GM21723 (cell line): ENCODE measurements around the gene AK1.

Experiments used
- ATAC-seq: cut with Tn5 transposase; IDR thresholded peaks from one replicate; pipeline ENCODE4 v1.9.1; 2021; ENCODE audit warnings: mild to moderate bottlenecking, moderate library complexity; ENCODE audit not compliant: unreplicated experiment

AK1 gene, protein sequence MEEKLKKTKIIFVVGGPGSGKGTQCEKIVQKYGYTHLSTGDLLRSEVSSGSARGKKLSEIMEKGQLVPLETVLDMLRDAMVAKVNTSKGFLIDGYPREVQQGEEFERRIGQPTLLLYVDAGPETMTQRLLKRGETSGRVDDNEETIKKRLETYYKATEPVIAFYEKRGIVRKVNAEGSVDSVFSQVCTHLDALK

DNA sequence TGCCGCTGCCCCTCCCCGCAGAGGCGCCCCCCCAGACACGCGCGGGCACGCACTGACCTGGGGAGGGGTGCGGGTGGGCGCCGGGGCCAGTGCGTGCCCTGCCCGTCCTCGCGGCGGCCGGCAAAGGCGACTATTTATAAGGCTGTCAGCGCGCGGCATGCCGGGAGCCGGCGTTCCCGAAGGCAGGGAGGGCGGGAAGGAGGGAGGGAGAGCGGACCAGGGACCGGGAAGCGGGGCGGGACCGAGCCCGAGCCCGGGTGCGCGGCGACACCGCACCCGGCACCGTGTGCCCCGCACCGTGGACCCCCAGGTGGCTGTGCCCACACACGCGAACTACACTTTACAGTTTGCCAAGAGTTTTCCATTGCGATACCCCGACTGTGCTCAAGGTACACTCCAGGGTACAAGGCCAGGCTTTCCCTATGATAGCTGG is at the start of gene AK1:
AK1 (minus strand) TSS at position 110 of the 433 bp plus-strand sequence. CDS start 3,058 bp downstream, outside the sequence.
- no peak for ATAC-seq

DNA sequence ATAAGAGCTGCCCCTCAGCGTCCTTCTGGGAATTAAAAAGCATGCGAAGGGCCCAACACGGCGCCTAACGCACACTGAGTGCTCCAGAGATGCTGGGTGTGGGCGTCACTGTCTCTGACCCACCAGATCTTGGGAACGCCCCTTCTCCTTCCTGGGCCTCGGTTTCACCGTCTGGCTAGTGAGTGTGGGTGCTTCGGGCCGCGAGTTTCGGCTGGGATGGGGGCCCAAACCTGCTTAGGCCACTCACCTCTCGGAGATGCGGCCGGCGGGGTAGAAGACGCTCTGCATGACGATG is 49.4 kb upstream of the AK1 start:
- no peak for ATAC-seq

DNA sequence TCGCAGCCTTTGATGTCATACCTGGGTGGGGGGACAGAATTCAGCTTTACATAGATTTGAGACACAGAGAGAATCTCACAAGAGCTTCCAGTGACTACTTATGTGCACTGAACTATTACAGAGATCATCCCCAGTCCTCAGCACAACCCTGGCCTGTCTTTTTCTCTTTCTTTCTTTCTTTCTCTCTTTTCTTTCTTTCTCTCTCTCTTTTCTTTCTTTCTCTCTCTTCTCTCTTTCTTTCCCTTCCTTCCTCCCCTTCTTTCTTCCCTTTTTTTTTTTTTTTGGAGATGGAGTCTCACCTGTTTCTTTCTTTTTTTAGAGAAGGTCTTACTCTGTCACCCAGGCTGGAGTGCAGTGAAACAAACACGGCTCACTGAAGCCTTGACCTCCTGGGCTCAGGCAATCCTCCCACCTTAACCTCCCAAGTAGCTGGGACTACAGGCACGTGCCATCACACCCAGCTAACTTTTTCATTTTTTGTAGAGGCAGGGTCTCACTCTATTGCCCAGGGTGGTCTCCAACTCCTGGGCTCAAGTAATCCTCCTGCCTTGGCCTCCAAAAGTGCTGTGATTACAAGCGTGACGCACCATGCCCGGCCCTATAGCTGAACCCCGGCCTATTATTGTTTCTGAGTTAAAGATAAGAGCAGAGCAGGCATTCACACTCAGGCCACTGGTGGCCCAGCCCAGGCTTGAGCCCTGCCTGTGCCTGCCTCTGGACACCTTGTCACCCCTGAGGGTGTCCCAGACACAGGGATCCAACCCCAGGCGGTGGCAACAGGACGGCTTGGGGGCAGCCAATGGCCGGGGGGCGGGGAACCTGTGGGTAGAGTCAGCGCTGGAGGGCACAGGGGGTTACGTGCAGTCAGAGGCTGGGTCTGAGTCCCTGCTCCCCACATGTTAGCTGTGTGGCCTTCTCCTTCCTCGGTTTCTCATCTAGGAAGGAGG is 48.8 kb upstream of the AK1 start:
- ATAC-seq: no peak

DNA sequence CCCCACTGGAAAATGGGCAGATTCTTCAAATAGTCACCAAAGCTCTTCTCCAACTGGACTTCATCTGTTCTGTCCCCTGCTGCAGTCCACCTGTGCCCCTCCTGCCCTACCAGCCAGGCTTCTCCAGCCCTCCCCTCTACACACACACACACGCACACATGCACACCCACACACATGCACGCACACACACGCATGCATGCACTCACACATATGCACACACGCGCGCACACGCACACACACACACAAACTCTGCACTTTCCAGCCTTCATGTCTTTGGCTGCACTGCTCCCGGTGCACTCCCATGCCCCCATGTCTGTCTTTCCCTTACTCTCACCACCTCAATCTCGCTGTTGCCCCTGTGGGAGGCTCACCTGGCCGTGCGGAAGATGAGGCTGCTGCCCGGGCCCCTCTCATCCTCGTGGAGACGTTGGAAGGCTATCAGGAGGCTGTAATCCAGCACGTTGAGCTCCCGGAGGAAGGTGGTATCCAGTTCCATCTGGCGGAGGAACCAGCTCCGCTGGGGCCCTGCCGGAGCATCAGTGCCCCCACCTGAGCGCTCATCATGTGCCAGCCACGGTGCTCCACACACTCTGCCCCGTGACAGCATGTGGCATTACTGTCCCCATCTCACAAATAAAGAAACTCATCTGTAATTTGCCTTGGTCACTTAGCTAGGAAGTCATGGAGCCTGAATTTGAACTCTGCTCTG is 47.4 kb upstream of the AK1 start:
- no peak for ATAC-seq

DNA sequence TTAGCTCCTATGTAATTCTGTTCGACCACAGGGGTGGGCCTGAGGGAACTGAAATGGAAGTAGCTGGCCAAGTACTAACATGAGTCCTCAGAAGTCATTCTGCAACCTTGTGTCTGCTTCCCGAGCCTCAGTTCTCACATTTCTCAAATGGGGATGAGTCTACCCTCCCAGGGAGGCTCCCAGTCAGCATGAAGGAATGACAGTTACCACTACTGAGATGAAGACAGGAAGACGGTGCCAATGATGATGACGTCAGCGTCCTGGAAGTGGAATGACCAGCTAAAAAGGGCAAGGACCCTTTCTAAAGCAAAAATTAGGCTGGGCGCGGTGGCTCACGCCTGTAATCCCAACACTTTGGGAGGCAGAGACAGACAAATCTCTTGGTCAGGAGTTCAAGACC is 46.3 kb upstream of the AK1 start:
- no peak for ATAC-seq

DNA sequence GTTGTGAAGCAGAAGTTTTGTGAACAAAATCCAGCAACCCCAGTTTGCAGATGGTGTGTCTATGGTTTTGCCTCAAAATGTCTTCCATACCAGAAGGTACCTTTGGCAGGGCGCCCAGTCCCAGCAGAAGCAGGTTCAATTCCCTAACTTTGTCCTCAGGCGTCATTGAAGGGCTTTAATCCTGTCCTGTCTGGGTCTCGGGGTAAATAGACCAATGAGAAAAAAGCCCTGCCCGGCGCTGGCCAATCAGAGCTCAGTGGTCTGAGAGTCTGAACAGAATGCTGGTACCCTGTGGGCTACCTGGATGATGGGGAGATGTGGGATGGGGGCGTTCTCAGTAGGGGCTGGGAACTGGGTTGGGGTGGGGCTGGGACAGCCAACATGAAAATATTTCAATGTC is 45.6 kb upstream of the AK1 start:
- ATAC-seq: no peak

DNA sequence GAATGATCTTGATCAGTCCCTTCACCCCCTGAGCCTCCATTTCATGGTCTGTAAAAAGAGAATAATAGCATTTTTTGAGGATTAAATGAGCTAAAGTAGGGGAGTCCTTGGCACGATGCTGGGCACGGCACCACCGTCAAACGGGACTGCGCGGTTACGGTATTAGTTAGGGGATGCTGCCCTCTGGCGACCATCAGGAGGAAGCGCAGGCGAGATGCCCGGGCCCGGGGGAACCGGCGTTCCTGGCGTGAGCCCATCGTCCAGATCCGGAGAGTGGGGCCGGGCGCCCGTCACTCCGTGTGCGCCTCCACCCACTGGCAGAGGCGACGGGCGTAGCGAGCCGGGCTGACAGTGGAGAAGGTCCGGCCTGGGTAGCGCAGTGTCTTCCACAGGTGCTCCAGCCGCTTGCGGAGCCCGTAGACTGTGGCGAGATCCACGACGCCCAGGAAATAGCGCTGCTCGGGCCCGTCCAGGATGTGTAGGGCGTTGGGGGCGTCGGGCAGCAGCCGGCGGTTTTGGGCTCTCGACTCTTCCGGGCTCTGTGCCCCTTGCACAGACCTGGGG is 44.2 kb upstream of the AK1 start:
- no peak for ATAC-seq

DNA sequence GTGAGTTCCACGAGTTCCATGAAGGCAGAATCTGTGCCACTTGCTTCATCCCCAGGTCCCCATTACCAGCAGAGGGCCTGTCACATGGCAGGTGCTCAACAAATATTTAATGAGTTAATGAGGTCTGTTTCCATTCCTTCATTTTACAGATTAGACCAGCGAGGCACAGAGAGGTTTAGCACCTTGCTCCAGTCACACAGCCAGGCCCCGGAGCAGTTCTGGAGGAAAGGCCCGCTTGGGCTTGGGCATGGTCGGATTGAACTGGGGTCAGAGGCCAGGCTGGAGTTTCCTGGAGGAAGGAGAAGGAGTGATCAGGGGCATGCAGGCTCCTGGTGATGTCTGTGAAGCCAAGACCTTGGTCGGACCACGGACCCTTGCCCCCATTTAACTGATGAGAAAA is 43.3 kb upstream of the AK1 start:
- ATAC-seq: no peak

DNA sequence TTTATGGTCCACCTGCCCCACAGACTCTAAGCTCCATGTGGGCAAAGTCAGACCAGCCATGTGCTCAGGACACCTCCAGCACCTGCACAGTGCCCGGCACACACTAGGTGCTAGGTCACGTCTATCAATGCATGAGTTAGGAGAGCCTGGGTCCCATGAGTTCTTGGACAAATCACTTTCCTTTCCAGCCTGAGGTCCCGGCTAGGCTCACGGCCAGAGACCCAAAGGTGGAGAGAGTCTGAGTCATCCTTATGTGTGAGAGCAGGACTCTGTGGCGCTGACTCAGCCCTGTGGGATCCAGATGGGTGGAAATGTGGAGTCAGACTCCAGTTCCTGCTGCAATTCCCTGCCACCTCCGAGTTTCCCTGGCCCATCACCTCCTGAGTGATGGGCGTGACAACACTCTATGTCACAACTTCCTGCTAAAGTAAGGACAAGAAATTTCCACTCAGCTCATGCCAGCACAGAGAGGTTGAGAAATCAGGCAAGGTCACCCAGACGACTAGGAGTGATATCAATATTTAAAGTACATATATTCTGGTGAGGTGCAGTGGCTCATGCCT is 41.9 kb upstream of the AK1 start:
- no peak for ATAC-seq

DNA sequence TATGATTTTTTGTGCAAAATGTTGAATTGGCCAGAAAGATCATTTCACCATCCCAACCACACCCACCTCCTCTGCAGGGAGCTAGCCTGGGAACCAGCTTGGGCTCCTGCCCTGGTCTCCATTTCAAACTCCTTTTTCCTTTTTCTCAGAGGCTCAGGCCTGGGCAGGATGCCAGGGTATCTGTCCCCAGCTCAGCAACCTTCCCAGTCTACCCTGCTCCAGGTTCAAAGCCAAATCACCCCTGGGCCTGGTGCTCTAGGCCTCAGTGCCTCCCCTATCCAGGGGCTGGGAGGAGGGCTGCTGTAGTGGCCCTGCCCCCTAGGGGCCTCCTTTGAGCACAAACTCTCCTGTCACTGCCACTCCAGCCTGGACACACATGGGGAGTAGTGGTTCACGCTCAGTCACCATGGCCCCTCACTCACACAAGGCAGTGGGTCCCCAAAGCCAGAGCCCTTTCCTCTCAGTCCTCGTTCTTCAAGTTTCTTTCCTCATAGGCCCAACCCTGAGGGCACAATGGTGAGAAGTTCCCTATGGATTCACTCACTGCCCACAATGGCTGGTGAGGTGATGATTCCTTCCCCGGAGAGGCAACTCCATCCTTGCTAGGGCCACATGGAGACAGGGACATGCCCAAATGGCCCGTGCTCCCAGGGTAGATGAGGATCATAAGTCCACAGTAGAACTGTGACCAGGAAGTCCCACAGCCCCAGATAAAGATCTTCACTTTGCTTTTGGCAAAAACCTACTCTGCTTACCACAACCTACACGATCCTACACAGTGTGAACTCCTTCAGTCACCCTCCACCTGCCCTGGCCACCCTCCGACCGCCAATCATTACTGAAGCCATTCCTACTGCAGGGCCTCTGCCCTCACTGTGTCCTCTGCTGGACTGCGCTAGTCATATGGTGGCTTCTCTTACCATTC is 41.0 kb upstream of the AK1 start:
- ATAC-seq: no peak

DNA sequence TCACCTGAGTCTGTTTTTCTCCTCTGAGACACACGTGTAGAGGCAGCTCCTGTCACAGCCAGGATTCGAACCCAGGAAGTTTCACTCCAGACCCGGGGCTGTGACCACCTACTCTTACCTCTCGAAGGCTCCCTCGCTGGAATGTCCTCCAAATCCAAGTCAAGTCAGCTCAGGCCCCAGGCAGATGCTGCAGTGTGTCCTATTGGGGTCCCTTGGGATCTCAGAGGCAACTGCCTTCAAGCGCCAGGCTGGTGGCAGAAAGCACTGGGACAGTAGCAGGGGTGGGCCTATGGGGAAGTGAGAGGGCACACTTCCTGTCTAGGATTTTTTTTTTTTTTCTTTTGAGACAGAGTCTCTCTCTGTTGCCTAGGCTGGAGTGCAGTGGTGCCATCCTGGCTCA is 40.1 kb upstream of the AK1 start:
- ATAC-seq: peak; percentile 27

DNA sequence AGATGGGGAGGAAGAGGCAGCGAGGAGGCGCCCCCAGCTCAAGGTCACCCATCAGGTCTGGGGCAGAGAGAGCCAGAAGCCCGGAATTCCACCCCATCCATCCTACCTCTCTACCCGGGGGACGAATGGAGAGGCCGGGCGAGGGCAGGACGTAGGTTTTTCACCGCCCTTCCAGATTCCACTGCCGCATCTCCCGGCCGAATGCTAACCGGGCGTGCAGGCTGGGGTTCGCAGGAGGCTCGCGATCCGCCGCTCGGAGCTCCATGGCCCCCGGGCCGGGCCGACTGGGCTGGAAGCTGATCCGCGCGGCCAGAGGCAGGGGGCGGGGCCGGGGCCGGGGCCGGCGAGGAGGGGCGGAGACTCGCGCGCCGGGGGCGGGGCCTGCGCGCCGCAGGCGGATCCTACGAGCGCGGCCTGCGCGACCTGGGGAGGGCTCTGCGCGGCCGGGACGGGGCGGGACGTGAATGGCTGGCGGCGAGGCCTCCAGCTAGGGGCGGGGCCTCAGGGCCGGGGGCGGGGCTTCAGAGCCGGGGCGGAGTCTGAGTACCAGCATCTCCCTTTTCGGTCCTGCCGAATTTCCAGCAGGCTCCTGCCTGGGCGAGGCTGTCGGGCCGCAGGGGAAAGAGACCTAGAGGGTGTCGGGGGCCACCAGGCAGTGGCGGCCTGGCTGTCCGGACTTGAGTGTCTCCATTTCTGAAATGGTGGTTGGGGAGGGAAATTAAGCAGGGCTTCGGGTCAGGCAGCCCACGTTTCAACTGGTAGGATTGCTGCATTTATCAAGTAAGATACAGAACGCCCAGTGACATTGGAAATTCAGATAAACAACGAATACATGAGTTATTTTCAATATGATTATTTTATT is 39.5 kb upstream of the AK1 start, which contains the start of gene ST6GALNAC4:
ST6GALNAC4 (minus strand) TSS at position 322 of the 862 bp plus-strand sequence. CDS start 622 bp downstream, outside the sequence.
- ATAC-seq: peak; percentile 72

DNA sequence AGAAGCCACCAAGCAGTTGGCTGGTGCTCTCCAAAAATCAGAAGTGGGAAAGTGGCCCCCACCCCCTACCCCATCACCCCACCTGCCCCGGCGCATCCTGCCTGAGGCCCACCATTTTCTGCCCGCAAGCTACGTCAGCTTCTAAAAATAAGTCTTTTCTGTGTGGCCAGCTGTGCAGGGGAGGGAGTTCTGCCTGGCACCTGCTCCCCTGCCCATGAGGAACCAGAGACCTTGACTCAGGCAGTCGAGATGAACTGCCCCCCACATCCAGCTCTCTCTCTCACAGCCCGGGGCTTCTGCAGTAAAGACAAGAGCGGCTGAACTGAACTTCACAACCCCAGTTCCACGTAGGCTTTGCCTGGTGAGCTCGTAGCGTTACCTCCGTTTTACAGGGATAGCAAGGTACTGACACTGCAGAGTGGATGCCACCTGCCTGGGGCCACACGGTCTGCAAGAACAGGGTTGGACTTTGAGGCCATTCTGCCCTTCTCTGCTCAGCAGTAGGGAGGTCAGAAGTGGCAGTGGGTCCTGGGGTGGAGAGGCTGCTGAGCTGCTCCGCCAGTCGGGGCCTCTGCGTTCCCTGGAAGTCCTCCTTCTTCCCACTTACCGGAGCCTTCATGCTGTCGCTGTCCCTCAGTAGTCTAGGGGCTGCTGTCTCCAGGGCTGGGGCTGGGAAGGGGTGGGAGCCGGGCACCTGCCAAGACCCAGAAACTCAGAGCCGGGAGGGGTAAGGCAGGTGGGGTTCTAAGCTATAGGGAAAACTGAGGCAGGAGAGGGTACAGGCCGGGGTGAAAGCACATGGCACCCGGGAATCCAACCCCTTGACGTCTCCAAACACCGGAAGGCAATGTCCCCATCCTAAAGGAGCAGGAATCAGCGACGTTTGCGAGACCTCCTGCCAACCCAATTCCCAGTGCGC is 38.6 kb upstream of the AK1 start:
- no peak for ATAC-seq

DNA sequence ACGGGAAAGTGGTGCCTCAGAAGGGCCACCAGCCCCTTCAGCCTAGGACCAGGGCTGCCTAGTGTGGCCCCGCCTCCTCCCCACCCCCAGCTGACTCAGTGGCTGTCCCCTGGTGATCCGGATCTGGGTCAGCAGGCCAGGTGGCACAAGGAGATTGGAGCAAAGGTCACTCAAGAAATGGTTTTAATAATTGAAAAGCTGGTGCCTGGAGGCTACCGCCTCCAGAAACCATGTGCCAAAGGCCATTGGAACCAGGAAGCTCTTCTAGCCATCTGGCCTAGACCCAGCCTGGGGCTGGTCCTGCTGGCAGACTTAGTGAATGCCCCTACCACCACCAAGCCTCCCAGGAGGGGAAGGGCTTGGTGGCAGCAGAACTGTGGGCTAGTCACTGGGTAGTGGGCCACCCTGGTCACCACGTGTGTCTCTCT is 37.9 kb upstream of the AK1 start:
- ATAC-seq: no peak

DNA sequence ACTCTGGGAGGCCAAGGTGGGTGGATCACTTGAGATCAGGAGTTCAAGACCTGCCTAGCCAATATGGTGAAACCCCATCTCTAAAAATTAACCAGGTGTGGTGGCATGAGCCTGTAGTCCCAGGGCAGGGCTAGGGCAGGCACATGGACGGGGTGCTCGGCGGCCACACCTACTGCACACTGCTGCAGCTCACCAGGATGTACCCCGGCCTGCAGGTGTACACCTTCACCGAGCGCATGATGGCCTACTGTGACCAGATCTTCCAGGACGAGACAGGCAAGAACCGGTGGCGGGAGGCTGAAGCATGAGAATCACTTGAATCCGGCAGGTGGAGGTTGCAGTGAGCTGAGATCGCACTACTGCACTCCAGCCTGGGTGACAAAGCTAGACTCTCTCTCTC is 36.2 kb upstream of the AK1 start:
- ATAC-seq: no peak

DNA sequence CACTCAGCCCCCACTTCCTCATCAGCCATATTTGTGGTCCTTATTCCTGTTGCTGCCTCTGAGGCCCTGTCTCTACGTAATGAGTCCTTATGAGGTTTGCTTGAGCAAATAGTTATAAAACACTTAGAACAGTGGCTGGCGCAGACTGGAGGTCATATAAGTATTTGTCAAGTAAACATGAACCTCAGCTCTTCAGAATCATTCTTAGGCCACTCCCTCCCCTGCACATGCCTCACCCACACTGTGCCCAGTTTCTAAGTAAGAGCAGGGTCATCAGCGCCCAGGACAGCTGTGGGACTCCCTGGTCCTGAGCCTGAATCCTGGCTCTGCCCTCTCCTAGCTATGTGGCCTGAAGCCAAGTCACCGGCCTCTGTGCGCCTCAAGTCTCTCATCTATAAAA is 35.4 kb upstream of the AK1 start:
- ATAC-seq: no peak

DNA sequence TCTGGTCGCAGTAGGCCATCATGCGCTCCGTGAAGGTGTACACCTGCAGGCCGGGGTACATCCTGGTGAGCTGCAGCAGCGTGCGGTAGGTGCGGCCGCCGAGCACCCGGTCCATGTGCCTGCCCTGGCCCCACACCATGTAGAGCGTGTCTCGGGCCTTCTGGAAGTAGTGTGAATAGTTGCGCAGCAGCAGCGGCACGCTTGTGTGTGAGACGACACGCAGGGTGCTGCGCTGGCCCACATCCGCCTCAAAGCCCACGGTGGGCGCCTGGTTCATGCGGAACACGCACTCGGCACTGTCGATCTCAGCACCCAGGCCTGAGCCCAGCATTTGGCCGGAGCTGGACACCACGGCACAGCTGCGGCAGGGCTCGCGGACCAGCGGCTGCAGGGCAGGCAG is 34.8 kb upstream of the AK1 start:
- ATAC-seq: no peak

DNA sequence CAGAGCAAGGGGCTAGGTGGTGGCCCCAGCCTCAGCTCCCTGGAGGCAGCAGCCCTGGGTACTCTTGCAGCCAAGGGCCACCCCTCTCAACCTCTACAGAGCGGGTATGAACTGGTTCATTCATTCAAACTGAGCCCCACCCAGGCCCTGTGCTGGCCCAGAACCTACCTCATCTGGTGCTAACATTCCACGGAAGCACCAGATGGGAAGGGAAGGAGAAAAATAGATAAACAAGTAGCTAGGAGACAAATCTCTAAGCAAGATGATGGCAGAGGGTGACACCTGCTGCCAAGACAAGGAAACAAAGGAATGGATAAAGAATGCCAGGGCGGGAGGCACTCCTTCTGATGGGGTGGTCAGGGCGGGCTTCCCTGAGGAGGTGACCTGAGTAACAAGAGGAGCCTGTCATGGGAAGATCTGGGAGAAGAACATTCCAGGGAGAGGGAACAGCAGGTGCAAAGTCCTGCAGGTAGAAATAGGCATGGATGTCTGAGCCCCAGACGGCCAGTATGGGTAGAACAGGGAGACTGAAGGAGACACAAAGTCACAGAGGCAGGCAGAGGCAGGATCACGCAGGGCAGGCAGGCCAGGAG is 33.2 kb upstream of the AK1 start:
- no peak for ATAC-seq
